NK-92 (cell line): Measurements from ENCODE around the gene ATP2B2.
"Not testable (repeated sequence)": the region's sequence is repeated elsewhere in the genome, so short reads cannot be mapped to it uniquely, and the experiment has no call there.

Source experiments
- DNase-seq: peaks from one replicate; lab custom pipeline; 2025; ENCODE audit not compliant: unreplicated experiment; lab: John Stamatoyannopoulos, UW

The ATP2B2 gene

GRCh38 chr3:10308678-10309077 is 196.7 kb downstream of the ATP2B2 start:
- no peak for DNase-seq

GRCh38 chr3:10306156-10306555 is 199.2 kb downstream of the ATP2B2 start:
- DNase-seq, result no peak

- no peak for DNase-seq
Observed at GRCh38 chr3:10305331-10305902, 200.0 kb downstream of the ATP2B2 start.

- no peak for DNase-seq
Observed at GRCh38 chr3:10304905-10305304, 200.5 kb downstream of the ATP2B2 start.

GRCh38 chr3:10303785-10304184 is 201.6 kb downstream of the ATP2B2 start:
- DNase-seq, result no peak

GRCh38 chr3:10303105-10303504 is 202.3 kb downstream of the ATP2B2 start:
- no peak for DNase-seq

- no peak for DNase-seq
Observed at GRCh38 chr3:10300087-10300486, 205.3 kb downstream of the ATP2B2 start.

GRCh38 chr3:10299679-10300078 is 205.7 kb downstream of the ATP2B2 start:
- no peak for DNase-seq

GRCh38 chr3:10299175-10299574 is 206.2 kb downstream of the ATP2B2 start:
- no peak for DNase-seq

- not testable (repeated sequence) for DNase-seq
Observed at GRCh38 chr3:10298064-10298463, 207.3 kb downstream of the ATP2B2 start.

GRCh38 chr3:10294030-10294586 is 211.3 kb downstream of the ATP2B2 start:
- DNase-seq, result no peak

- no peak for DNase-seq
Observed at GRCh38 chr3:10292505-10293419, 212.6 kb downstream of the ATP2B2 start, which contains the start of gene GHRL. GHRL (minus strand) TSS chr3:10292947; CDS start chr3:10290180, 2,767 bp downstream.

- no peak for DNase-seq
Observed at GRCh38 chr3:10291641-10292040, 213.7 kb downstream of the ATP2B2 start.

GRCh38 chr3:10290481-10291176 is 214.8 kb downstream of the ATP2B2 start:
- no peak for DNase-seq

- no peak for DNase-seq
Observed at GRCh38 chr3:10289787-10290355, 215.5 kb downstream of the ATP2B2 start.

- DNase-seq, result no peak
Observed at GRCh38 chr3:10289077-10289476, 216.3 kb downstream of the ATP2B2 start.

GRCh38 chr3:10288575-10288960 is 216.8 kb downstream of the ATP2B2 start:
- no peak for DNase-seq

GRCh38 chr3:10287936-10288574 is 217.3 kb downstream of the ATP2B2 start:
- no peak for DNase-seq

GRCh38 chr3:10286596-10287295 is 218.6 kb downstream of the ATP2B2 start:
- no peak for DNase-seq

GRCh38 chr3:10286133-10286524 is 219.3 kb downstream of the ATP2B2 start:
- DNase-seq, result no peak
